ENCODE results near the gene CCT3.
"Not testable (repeated sequence)": the region's sequence is repeated elsewhere in the genome, so short reads cannot be mapped to it uniquely, and the experiment has no call there.

CCT3 gene

DNA sequence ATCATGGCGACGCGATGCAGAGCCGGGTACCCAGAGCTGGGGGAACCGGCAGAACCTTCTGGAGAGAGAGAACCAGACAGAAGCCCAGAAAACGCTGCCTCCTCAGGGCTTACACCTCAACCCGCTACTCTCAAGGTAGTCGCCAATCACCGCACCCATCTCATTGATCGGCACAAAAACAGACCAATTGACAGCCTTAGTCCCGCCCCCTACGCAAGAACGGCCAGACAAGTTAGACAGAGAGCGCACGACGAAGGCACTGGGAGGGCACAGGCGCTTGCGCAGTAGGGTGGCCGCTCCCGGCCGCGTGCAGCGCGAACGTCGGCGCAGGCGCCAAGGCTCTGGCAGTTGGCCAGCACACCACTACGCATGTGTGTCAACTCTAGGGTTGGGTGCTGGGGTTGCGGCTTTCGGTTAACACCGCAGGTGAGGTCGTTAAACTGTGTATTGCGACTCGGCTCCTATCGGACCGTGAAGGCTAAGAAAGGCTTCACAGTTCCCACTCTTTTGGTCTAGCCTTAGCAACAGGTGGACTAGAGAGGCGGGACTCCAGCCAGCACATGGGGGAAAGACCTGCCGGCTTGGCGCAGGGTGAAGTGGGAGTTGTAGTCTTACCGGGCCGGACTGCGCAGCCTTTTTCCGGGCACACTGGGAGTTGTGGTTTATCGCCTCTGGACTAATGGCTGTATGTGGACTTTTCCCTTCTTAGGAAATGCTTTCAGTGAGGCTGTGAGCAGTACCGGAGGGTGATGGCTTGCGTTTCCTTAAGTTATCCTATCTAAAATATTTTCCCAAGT lies at the start of gene CCT3, which contains the start of gene TSACC:
Gene CCT3, minus strand, starts transcription at position 113 of the 797 bp plus-strand sequence. Its CDS starts 108 bp downstream, at position 5.
Gene TSACC, plus strand, starts transcription at position 347 of the 797 bp plus-strand sequence. CDS start 1,232 bp downstream, outside the sequence.
- DNase-seq (ENCODE audit: low spot score): peak; percentile 97

DNA sequence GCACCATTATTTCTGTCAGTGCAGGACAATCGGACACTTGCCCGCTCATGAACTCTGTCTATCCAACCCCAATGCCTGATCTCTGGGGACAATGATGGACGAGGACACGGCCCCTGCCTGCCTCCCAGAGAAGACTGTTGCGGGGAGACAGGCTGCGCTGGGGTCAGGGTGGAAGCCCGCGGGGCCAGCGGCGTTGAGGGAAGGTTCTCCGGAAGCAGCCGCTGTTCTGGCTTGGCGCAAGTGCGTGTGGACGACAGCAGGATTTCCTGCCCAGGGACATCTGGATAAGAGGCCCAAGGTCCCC lies 49.7 kb upstream of the CCT3 start:
- DNase-seq (ENCODE audit: low spot score): no peak

DNA sequence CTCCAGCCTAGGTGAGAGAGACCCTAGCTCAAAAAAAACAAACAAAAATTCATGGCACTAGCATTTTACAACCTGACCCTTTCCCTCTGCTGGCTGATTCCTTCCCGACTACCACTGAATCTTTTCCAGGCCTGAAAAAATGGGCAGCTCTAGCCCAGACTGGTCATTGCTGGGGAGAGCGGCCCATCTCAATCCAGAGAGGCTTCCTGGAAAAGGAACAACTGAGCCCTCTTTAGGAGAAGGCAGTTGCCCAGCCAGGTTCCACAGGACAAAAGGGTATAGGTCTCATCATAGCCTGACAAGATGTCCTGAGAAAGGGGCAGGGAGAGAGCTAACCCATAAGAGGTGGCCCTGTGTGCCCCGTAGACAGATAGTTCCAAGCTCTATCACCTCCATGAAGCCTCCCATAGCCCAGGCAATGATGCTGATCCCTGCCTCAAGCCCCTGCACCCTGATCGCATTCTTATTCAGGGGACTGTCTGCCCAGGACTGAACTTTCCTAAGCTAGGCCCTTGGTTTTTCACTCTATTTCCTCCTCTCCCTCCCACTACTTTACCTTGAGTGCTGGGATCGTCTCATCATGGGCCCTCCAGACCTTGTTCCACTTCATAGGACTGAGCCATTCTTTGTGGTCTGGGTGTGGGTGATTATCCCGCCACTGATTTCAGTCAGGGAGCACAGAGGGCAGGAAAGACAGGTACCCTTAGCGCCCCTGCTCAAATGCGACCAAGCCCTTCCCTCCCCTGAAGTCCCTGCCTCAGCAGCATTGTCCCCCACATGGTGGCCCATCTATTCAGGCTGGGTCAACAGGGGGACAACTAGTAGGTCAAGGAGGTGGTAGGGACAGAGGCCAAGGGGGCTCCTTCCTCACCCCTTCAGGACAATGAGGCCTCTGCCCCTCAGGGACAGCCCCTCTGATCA lies 49.1 kb upstream of the CCT3 start:
- no peak for DNase-seq (ENCODE audit: low spot score)

DNA sequence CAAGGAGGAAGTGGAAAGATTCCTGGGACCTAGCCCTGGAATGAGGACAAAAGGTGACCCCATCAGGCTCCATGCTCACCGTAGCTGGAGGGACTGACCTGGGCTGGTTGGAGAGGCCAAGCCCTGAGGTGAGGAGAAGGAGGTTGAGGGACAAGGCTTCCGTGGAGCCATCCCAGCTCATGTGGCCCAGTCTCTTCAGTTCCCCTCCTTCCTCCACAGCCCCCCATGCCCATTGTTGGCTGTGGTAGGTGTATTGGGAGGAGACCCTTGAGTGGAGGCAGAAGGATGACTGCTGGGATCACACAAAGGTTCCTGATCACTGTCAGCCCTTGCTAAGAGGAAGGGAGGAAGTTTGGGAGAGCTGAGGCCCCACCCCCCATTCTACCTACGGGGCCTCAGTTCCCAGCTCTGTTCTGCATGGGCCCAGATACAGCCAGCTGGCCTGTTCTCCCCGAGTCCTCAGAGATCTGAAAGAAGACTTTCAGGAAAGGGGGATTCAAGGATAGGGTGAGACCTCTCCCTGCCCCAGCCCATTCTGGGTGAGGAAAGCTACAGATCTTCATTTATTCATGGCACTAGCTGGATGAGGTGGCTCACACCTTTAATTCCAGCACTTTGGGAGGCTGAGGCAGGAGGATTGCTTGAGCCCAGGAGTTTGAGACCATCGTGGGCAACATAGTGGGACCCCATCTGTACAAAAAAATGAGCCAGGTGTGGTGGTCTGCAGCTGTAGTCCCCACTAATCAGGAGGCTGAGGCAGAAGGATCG lies 48.2 kb upstream of the CCT3 start:
- no peak for DNase-seq (ENCODE audit: low spot score)

DNA sequence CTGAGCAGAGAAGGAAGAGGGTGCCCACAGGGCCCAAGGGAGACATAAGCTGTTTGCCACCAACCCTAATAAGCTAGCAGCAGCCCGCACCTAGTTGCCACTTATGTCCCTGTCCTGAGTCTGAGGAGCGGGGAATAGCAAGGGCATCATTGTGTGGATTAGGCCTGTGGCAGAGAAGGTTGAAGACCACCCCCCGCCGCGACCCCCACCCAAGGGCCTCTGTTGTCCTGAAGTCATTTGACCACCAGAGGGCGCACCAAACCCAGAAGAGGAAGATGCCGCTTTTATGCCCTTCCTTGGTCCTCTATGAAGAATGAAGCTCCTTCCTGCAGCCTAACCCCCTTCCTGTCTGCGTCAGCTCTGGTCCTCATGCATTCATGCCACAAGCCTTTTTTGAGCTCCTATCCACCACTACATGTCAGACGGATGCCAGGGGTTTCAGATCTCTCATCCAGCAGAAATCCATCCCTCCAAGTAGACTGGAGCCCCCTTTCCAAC lies 47.5 kb upstream of the CCT3 start:
- peak; percentile 81 for DNase-seq (ENCODE audit: low spot score)

DNA sequence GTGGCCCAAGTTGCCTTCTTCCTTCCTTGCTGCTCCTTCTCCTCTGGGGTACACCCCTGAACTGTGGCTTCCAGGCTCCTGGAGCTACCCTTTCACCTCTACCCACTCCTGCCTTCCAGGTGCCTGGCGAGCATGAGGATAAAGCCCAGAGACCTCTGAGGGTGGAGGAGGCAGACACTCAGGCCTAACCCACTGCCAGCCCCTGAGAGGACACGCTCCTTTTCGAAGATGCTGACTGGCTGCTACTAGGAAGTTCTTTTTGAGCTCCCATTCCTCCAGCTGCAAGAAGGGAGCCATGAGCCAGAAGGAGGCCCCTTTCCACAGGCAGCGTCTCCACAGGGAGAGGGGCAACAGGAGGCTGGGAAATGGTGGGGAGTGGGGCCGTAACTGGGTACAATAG lies 46.6 kb upstream of the CCT3 start:
- DNase-seq (ENCODE audit: low spot score): no peak

DNA sequence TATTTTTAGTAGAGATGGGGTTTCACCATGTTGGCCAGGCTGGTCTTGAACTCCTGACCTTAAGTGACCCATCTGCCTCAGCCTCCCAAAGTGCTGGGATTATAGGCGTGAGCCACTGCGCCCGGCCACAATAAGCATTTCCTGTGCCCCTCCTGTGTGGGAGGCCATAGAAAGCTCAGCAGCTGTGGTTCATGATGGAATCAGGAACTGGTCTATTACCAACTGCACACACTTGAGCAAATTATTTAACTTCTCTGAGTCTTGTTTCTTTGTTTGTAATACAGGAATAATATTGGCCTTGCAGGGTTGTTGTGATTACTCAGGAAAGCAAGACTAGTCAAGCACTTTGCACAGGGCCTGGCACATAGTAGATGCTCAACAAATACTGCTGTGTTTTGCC lies 45.9 kb upstream of the CCT3 start:
- DNase-seq (ENCODE audit: low spot score): no peak

DNA sequence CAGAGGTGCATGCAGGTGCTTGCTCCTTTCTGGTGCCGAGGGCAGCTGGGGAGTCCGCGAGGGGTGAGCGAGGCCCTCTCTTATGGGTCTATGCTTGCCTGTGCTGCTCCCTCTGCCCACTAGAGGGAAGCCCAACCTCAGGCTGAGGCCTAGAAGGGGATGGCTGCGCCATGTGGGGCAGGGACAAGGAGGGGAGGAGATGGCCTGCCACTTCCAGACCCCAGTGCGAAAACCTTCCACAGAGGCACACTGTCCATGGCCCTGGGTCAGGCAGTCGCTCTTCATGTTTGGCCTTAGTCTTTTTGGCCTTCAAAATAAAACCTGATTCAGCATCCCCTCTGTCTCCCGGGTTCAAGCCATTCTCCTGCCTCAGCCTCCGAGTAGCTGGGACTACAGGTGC lies 44.9 kb upstream of the CCT3 start:
- DNase-seq (ENCODE audit: low spot score): peak; percentile 89

DNA sequence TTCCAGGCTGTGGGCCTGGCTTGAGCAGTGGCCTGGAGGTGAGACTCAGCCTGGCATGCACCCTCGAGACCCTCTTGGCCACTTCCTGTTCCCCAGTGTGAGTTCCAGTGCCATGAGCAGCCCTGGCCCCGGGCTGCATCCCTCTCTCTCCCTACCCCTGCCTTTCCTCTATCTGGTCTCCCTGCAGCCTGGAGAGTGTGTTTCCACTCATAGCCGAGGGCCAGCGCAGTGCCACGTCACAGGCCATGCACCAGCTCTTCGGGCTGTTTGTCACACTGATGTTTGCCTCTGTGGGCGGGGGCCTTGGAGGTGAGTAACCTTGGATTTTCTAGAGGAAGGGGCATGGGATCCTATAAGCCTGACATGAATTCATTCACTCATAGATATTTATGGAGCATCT lies 44.5 kb upstream of the CCT3 start:
- peak; percentile 6 for DNase-seq (ENCODE audit: low spot score)

DNA sequence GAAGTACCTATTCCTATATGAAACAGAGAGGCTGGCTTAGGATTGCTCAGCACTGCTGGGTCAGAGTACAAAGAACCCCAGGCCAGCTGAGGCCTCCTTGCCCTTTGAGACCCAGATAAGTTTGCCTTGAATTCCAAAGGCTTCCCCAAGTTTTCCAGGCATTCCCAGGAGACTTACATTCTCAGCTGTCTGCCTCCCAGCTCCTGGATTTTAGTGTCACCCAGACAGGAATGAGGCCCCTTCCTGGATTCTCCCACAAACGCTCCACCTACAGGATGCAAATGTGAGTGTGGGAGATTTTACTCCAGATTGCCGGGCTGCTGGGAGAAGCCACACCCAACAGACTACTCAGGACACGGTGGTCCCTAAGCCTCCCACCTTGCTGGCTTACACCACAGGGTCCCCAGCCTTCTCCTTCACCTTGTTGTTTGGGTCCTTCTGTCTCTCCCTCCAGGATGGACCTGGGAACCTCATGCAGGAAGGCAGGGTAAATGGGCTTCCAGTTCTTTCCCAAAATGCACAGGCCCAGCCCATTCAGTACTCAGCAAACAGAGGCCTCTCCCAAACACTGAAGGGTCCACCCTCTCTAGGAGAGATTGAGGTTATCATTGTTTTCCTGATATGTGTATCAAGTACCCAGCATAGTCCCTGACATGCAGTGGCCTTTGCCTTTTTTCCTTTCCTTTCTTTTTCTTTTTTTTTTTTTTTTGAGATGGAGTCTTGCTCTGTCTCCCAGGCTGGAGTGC lies 41.5 kb upstream of the CCT3 start:
- DNase-seq (ENCODE audit: low spot score): peak; percentile 55

DNA sequence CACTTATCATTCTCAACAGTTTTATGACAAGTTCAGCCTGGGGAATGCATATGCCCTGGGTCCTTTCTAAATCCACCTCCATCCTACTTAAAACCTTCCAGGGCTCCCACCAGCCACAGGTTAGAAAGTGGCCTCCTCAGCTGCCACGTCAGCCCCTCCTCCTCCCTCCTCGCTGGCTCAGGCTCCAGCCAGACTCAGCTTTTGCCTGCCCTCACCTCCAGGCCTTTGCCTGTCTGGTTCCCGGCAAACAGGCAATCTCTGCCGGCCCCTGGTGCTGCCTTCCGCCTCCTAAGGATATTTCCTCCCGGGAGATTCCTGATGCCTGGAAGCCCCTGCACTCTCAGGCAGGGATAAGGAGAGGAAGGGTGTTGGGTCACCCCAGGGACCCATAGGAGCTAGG lies 40.5 kb upstream of the CCT3 start:
- DNase-seq (ENCODE audit: low spot score): no peak

DNA sequence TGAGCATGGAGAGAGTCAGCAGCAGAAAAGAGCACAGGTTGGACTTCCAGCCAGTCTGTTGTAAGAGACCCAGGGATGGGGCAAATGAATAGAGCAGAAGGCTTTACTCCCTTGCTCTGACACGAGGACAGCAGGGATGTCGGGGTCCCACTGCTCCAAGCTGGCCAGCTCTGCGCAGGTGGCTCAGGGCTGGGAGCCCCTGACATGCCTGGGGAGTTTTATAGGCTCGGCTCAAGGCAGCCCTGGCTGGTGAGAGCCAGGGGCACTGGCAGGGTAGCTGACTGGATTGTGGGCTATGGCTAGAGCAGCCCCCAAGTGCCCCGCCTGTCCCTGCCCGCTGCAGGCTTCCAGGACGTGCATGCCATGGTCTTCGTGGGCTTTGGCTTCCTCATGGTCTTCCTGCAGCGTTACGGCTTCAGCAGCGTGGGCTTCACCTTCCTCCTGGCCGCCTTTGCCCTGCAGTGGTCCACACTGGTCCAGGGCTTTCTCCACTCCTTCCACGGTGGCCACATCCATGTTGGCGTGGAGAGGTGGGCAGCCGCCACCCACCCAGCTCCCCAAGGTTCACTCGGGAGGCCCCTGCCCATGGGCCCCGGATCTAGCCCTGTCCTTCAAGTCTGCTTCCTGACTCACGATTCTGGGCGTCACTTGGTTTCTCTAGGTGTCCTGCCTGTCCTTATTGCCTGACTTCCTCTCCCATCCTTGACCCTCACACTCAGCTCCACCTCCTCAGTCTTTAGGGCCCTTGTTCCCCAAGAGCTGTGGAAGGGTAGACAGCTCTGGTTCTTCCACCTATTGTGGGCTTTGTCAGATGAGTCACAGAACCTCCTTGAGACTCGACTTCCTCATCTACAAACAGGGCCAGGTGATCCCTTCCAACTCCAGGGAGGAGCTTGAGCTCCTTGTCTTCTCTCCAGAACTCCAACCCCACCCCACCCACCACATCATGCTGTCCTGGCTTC lies 39.1 kb upstream of the CCT3 start:
- DNase-seq (ENCODE audit: low spot score): no peak

DNA sequence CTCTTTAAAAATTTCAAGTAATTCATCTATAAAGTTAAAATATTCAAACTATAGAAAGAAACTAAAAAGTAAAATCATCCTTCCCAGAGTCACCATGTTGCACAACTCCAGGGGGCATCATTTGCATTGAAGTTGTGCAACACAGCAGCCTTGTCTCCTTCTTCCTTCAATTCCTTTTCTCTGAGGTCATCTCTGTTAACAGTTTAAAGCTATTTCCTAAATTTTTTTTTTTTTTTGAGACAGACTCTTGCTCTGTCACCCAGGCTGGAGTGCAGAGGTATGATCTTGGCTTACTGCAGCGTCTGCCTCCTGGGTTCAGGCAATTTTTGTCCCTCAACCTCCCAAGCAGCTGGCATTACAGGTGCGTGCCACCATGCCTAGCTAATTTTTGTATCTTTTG lies 38.1 kb upstream of the CCT3 start:
- no peak for DNase-seq (ENCODE audit: low spot score)

DNA sequence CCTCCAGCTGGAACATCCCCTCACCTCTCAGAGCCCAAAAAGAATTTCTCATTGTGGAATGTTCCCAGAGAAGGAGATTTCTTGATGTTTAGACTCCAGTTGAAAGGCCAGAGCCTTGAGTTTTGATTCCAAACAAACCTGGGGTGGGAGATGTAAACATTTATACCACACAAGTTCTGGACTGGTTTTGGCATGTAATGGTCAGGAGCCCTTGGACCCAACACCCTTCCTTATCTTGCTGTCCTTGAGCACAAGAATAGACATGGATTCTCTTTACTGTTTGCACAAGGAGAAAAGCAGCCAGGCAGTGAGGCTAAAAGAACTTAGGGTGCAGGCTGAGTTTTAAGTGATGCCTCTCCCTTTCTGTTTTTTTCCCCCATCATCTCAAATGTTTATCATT lies 35.5 kb upstream of the CCT3 start:
- no peak for DNase-seq (ENCODE audit: low spot score)

DNA sequence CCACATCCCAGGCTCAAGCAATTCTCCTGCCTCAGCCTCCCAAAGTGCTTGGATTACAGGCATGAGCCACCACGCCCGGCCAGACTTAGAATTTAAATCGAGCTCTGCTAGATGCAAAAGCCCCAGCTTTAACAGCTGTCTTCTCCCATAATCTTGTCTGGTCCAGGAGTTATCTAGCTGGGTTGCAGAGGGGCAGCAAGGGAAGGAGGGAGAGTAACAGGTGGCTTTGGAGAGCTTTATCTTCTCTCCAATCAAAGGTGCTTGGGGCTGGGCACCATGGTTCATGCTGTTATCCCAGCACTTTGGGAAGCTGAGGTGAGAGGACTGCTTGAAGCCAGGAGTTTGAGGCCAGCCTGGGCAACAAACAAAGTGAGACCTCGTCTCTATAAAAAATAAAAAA lies 34.8 kb upstream of the CCT3 start:
- DNase-seq (ENCODE audit: low spot score): no peak

DNA sequence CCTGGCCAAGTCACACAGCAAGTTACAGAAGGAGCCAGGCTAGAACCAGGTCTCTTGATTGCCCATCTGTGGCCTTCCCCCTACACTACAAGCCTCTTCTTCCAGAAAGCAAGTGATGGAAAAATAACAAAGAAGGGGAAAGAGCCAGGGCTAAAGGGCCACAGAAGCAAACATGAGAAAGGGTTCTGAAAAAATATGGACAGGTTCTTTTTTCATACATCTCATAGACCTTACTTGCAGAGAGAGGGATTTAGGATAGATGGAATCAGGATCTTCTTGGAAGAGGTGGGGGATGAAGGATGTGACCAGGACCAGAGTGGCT lies 34.1 kb upstream of the CCT3 start:
- DNase-seq (ENCODE audit: low spot score): no peak

DNA sequence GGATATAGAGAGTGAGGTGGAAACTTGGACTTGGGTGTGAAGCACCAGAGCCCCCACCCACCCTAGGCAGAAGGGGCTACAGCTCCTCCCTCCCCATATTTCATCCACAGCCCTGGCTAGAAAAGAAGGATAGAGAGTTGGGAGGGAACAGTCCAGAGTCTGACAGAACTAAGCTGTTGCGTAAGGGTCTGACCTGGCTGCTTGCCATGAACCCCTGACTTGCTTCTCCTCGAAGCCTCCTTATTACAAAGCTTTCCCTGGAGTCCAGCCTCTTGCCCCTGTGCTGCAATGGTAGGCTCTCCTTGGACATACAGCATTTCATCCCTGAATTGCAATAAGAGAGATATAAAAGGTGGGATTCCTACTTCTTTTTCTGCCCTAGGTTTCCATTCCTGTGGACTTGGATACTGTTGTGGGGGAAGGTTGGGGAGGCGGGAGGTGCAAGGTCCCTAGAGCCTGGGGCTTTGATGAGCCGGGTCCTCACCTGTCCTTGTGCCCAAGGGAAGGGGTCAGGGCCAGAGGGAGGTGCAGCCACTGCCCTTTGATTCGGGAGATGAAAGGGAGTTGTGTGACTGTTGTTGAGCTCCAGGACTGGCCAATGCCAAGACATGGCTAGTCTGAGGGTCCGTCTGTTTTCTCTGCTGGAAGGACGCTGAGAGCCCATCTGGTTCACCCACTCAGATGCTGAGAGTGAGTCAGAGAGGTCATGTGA lies 33.6 kb upstream of the CCT3 start:
- DNase-seq (ENCODE audit: low spot score): no peak

DNA sequence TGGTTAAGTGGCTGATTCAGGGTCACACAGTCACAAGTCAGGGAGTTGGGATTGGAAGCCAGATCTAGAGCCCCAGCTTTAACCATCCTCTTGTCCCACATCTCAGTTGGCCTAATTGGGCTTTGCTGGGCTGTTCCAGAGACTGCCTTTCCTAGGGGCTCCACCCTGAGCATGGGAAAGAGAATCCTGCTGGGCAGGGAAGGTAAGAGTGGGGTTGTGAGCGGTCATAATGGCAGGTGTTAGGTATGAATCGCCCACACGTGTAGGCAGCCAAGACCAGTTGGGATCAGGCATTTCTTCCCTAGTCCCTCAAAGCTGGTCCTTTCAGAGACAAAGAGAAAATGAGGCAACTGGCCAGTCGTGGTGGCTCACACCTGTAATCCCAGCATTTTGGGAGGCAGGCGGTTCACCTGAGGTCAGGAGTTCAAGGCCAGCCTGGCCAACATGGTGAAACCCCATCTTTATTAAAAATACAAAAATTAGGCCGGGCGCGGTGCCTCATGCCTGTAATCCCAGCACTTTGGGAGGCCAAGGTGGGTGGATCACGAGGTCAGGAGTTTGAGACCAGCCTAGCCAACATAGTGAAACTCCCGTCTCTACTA lies 31.7 kb upstream of the CCT3 start:
- not testable (repeated sequence) for DNase-seq (ENCODE audit: low spot score)

DNA sequence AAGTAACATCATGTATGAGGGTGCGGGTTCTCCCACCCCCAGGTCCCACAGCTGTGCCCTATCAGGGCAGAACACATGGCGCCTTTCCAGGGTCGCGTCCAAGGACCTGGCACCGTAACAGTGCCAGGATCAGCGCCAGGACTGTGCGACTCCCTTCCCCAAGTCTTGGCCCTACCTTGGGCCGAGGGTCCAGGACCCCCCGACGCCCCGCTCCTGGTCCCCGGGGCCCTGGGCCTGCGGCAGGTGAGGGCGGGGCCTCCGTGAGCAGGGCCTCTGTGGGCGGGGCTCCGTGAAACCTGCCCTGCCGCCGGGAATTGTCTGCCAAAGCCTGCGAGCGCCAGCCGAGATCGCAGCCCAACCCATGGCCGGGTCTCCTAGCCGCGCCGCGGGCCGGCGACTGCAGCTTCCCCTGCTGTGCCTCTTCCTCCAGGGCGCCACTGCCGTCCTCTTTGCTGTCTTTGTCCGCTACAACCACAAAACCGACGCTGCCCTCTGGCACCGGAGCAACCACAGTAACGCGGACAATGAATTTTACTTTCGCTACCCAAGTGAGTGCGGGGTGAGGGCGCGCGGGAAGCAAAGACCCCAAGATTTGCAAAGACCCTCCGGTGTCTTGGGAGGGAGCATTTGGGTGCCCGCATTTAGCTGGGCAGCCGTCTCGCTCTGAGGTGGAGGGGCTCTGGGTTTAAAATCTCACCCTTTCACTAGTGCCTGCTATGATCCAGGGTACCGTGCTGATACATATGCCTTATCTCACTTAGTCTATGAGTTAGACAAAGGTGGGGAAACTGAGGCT lies 31.0 kb upstream of the CCT3 start, which contains the start of gene RHBG:
Gene RHBG, plus strand, starts transcription at position 323 of the 796 bp plus-strand sequence. Its CDS starts 39 bp downstream, at position 362.
- peak; percentile 92 for DNase-seq (ENCODE audit: low spot score)
